COLO829 (cell line): ENCODE results near the gene CLDN9.

Source experiments
- DNase-seq: peaks from one replicate; pipeline ENCODE4 v3.0.0; 2012; ENCODE audit warnings: low spot score

Gene CLDN9

DNA sequence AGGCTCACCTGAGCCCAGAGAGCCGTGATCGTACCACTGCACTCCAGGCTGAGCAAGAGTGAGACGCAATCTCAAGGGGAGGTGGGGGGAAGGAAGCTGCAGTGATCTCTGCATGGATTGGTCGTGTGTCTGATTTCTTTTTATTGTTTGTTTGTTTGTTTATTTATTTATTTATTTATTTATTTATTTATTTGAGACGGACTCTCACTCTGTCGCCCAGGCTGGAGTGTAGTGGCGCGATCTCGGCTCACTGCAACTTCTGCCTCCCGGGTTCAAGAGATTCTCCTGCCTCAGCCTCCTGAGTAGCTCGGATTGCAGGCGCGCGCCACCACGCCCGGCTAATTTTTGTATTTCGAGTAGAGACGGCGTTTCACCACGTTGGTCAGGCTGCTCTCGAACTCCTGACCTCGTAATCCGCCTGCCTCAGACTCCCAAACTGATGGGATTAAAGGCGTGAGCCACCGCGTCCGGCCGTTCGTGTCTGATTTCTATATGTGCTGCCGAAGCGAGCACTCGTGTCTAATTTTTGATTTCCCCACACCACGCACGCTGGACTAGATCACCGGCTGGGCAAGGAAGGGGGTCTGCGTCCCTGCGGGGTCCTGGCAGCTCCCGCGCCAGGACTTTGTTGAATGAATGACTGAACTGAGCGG lies 7.0 kb downstream of the CLDN9 start:
- DNase-seq: no peak

DNA sequence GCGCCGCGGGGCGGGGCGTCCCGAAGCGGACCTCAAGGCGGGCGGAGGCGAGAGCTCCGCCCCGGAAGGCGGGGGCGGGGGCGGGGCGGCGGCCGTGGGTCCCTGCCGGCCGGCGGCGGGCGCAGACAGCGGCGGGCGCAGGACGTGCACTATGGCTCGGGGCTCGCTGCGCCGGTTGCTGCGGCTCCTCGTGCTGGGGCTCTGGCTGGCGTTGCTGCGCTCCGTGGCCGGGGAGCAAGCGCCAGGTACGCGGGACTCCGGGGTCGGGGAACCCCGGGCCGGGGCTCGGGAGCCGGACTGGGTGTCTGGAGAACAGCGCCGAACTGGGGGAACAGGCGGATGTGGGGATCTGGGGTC lies 7.5 kb downstream of the CLDN9 start, which contains the start of gene TNFRSF12A:
TNFRSF12A (plus strand) TSS at position 122 of the 357 bp plus-strand sequence; CDS start at position 152, 30 bp downstream.
- peak; percentile 77 for DNase-seq

- DNase-seq: no peak
These were observed 8.1 kb downstream of the CLDN9 start for GRCh38 chr16:3020604-3021448.

DNA sequence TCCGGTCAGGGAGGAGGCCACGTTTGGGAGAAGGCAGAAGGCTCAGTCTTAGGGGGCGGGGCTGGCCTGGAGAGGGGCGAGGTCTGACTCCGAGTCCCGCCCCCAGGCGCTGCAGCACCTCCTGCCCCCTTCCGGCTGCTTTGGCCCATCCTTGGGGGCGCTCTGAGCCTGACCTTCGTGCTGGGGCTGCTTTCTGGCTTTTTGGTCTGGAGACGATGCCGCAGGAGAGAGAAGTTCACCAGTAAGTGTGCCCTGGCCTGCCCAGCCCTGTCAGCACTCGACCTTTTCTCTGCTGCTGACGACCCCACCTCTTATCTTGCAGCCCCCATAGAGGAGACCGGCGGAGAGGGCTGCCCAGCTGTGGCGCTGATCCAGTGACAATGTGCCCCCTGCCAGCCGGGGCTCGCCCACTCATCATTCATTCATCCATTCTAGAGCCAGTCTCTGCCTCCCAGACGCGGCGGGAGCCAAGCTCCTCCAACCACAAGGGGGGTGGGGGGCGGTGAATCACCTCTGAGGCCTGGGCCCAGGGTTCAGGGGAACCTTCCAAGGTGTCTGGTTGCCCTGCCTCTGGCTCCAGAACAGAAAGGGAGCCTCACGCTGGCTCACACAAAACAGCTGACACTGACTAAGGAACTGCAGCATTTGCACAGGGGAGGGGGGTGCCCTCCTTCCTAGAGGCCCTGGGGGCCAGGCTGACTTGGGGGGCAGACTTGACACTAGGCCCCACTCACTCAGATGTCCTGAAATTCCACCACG lies 8.9 kb downstream of the CLDN9 start:
- DNase-seq: peak; percentile 71

DNA sequence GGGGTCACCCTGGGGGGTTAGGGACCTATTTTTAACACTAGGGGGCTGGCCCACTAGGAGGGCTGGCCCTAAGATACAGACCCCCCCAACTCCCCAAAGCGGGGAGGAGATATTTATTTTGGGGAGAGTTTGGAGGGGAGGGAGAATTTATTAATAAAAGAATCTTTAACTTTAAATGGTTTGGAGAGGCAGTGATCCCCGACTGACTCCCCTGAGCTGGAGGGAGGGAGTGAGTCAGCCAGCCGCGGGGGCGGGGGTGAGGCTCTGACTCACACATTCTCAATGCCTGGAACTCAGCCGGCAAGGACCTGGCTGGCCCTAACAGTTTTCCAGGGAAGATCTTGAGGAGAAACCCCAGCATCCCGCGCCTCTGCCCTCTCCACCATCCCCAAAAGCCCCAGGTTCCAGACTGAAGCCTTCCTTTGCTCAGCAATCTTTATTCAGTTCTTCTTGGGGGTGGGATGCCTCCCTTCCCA lies 9.5 kb downstream of the CLDN9 start:
- peak; percentile 94 for DNase-seq

DNA sequence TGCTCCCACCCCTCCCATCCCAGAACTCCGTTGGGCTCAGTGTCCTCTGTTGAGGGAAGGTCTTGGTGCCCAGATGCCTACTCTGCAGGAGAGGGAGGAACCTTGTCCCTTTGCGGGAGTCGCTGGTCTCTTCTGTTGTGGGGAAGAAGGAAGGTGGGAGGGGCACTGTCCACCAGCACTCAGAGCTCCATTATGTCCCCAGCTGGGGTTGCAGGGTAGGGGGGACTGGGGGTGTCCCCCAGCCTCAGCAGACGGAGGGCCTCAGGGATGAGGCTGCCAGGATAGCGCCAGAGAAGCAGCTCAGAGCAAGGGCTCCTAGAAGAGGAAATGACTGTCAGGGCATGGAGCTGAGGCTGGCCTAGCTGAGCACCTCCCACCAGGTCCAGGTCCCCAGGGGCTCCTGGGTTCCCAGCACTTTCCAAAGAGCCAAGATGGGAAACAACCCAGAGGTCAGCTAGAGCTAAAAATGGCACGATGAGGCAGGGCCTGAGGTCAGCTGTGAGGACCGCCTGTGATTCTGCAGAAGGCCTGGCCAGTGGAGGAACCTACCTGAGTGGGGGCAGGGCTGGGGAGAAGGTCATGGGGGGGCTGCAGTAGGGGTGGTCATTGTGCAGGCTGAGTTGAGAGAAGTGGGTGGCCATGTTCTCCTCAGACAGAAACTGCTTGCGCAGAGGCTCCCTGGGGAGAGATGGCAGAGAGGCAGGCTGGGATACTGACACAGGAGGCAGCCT lies 10.1 kb downstream of the CLDN9 start:
- no peak for DNase-seq

DNA sequence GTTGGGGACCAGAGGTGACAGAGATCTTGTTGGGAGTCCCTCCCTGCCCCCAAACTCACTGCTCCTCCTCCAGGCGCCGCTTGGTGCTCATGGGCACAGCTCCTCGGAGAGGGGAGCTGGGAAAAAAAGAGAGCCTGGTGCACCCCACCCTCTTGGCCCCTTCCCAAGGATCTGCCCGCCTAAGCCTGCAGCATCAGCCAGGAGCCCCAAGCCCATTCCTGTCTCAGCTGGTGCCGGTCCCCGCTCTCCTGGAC lies 10.6 kb downstream of the CLDN9 start:
- no peak for DNase-seq

GRCh38 chr16:3023669-3024478 lies 11.2 kb downstream of the CLDN9 start, which contains the start of the genes HCFC1R1 and THOC6:
Gene HCFC1R1, minus strand, starts transcription at chr16:3023942. Its CDS starts 1 bp downstream, at chr16:3023941.
Gene THOC6, plus strand, starts transcription at chr16:3024035. Its CDS starts 292 bp downstream, at chr16:3024327.
- peak; percentile 90 for DNase-seq

- no peak for DNase-seq
These were observed 12.6 kb downstream of the CLDN9 start for GRCh38 chr16:3025032-3026002.

- DNase-seq: no peak
These were observed 13.3 kb downstream of the CLDN9 start for GRCh38 chr16:3026003-3026378.

DNA sequence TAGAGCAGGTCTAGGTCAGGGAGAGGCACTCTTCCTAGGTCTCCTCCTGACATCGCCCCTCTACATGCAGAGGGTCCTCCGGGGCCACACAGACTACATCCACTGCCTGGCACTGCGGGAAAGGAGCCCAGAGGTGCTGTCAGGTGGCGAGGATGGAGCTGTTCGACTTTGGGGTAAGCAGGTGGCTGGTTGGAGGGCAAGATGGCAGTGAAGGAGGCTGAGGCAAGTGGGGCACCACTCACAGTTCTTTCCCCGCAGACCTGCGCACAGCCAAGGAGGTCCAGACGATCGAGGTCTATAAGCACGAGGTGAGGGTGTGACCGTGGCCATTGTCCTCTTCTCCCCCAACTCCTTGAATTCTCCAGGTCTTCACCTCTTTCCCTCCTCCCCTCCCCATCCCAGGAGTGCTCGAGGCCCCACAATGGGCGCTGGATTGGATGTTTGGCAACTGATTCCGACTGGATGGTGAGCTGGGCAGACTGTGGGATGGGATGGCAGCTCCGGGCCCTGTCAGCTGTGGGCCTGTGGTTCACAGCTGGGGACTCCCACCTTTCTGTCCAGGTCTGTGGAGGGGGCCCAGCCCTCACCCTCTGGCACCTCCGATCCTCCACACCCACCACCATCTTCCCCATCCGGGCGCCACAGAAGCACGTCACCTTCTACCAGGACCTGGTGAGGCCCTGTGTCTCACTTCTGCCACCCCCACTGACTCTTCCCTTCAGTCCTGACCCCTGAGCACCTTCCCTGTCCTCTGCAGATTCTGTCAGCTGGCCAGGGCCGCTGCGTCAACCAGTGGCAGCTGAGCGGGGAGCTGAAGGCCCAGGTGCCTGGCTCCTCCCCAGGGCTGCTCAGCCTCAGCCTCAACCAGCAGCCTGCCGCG lies 14.1 kb downstream of the CLDN9 start:
- DNase-seq: no peak

GRCh38 chr16:3027489-3027795 lies 14.7 kb downstream of the CLDN9 start:
- DNase-seq: no peak

DNA sequence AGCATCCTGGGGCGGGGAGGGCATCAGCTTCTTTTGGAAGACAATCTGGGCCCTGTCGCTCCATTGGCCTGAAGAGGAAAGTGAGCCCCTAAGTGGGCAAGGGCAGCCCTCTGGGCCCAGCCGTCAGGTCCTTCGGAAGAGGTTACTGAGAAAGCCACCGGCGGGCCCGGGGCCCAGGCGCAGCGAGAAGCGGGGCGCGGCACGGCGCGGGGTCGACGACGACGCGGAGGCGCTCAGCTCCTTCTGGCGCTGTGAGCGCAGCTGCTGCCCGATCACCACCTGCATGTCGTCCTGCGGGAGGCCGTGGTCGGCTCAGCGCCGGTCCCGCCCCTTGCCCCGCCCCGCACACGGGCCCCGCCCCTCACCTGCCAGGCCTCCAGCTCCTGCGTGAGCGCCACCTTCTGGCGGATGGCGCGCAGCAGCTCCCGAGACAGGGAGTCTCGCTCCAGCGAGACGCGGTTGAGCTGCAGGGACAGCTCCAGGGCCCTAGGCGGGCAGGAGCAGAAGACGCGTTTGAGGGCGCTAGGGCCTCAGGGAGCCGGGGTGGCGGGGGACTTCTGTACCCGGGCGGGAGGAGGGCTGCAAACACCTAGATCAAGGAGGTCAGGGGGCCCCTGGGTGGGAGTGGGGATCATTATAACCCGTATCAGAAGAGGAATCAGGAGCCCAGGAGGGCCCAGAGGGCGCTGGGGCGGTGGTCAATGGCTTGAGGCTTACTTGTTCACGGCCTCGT lies 15.4 kb downstream of the CLDN9 start:
- peak; percentile 84 for DNase-seq

DNA sequence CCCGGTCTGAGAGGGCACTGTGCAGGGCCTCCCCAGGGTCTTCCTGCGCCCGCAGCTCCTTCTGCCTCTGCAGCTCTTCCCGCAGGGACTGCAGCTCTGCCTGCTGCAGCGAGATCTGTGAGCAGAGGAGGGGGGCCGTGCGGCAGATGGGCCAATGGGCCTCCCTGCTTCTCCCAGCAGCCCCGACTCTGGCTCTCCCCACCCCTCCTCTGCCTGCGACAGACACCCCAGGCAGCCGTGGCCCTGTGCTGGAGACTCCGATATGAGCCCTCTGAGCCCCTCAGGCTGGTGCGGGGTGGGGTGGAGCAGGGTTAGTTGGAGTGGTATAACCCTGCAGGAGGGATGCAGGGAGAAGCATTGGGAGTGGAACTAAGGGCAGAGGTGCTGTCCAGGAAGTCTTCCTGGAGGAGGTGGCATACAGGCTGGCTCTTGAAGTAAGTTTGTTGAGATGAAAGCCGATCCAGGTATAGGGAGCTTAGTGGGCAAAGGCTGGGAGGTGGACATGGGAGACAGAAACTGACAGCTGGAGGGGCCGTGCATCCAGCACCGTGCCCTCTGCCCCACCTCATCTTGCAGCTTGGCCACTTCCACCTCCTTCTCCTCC lies 16.1 kb downstream of the CLDN9 start:
- no peak for DNase-seq

GRCh38 chr16:3029491-3030221 lies 16.9 kb downstream of the CLDN9 start:
- DNase-seq: no peak

DNA sequence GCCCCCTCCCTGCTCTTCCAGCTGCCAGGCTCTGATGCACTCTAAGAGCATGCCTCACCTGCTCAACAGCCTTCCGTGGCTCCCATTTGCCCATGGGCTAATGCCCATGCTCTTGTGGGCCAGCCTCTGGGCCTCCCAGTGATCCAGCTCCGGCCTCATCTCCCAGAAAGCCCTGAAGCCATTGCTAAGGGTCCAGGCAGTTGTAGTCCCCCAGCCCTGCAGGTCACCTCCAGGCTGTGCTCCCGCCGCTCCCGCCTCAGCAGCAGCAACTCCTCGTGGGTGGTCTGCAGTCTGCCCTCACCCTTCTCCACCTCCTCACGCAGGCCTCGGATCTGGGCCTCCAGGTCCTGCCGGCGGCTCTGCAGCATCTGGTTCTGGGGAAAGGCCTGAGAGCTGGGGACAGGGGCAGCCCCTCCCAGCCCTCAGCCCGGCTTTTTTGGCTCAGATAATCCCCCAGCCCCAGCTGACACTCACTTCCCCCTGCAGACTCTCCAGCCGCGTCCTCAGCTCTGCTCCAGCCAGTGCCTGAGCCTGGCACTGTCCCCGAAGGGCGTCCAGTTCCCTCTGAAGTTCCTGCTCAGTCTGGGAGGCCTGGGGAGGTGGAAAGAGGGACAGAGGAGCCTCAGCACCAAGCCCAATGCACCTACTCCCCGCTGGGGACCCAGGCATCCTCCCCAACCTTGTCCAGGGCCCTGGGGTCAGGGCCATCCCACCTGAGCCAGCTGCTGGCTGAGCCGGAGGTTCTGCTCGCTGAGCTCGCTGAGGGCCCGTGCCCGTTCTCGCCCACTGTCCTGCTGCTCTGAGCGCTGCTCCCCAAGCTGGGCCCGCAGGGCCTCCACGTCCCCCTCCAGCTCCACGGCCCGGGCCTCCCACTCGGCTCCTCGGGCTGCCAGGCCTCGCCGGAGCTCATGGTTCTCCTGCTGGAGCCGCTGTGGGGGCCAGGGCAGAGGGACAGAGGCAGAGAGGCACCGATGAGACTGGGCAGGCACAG lies 17.8 kb downstream of the CLDN9 start:
- no peak for DNase-seq
